ENCODE results near the gene POLR3A. TPM values are rescaled to one million over a fixed set of nuclear protein-coding genes. Genes with fewer than 3 reads are reported as not detected.
A peak's percentile ranks its signal among the peaks of the same experiment; 100 is the strongest.

POLR3A gene
- total RNA-seq, 2 experiments from 2014 or later, result 16.2 to 17.5 TPM

DNA sequence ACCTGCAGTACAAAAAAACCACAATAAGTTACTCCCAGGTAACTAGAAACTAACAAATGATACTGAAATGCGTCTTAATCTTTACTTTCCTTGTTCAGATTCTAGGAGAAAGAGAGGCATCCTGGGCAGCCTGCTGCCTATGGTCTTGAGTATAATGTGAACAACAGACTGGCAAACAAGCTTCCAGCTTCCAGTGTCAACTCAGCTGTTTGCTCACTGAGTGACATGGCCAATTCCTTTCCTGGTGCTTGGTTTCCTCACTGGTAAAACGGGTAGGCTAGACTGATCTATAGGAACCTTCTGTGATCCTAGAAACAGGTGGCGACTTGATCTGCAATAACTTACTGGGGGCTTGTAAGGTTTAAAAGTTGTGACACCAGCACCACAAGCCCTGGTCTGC is 10.1 kb downstream of the POLR3A start:
- POLR2A ChIA-PET, result no interaction called here
- Mint-ChIP-seq H3K27ac (no peak overlapping the region), H3K9me3 (no peaks in the 10 kb centered on the region), H3K36me3 (ENCODE audit: low read depth) (peaks cover 42% of the 10 kb centered on the region), H3K4me1 (ENCODE audit: low read depth) (no peaks in the 10 kb centered on the region), H3K27me3 (no peaks in the 10 kb centered on the region), H3K4me3 (no peak overlapping the region)
- CTCF ChIA-PET, result interaction anchor here (0.9 to 1.6 kb wide), 2 partner anchors 9 to 28 kb away, joined by 4 to 6 read pairs; no protein-coding TSS in a partner anchor
- intact Hi-C loops (cut with micrococcal nuclease), result no loop called here
- DNase-seq (no peak), ATAC-seq (no peak)
- TF ChIP-seq, protein P1, sequence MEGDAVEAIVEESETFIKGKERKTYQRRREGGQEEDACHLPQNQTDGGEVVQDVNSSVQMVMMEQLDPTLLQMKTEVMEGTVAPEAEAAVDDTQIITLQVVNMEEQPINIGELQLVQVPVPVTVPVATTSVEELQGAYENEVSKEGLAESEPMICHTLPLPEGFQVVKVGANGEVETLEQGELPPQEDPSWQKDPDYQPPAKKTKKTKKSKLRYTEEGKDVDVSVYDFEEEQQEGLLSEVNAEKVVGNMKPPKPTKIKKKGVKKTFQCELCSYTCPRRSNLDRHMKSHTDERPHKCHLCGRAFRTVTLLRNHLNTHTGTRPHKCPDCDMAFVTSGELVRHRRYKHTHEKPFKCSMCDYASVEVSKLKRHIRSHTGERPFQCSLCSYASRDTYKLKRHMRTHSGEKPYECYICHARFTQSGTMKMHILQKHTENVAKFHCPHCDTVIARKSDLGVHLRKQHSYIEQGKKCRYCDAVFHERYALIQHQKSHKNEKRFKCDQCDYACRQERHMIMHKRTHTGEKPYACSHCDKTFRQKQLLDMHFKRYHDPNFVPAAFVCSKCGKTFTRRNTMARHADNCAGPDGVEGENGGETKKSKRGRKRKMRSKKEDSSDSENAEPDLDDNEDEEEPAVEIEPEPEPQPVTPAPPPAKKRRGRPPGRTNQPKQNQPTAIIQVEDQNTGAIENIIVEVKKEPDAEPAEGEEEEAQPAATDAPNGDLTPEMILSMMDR (IDR thresholded peaks at IDR 0.05), result no peak

GRCh38 chr10:78017856-78018255 is 11.5 kb downstream of the POLR3A start:
- DNase-seq, result no peak
- Mint-ChIP-seq H3K9me3 (no peaks in the 10 kb centered on the region), H3K4me3 (no peak overlapping the region), H3K27me3 (no peaks in the 10 kb centered on the region), H3K4me1 (ENCODE audit: low read depth) (no peaks in the 10 kb centered on the region), H3K27ac (no peak overlapping the region), H3K36me3 (ENCODE audit: low read depth) (peaks cover 43% of the 10 kb centered on the region)
- intact Hi-C loops (cut with micrococcal nuclease), result no loop called here
- CTCF ChIA-PET, result interaction anchor here (1.4 to 1.6 kb wide), 2 partner anchors 10 to 30 kb away, joined by 3 to 6 read pairs; no protein-coding TSS in a partner anchor
- POLR2A ChIA-PET, result interaction anchor here (1.1 kb wide), 1 partner anchor 10 kb away, joined by 3 read pairs; no protein-coding TSS in a partner anchor
- TF ChIP-seq, protein P1 (IDR thresholded peaks at IDR 0.05), result no peak
- no peak for ATAC-seq

DNA sequence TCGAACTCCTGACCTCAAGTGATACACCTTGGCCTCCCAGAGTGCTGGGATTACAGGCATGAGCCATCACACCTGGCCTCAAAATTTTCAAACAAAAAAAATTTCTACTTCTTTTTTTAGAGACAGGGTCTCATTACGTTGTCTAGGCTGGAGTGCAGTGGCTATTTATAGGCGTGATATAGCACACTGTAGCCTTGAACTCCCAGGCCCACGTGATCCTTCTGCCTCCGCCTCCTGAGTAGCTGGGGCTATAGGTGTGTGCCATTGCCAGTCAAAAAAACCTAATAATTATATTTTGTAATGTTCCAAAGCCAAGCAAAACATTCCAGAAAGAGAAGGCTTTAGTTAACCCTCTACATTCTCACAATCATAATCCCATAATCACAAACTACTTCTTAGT is 13.8 kb downstream of the POLR3A start:
- CTCF ChIA-PET, result no interaction called here
- Mint-ChIP-seq H3K4me3 (no peak overlapping the region), H3K27ac (no peak overlapping the region), H3K4me1 (ENCODE audit: low read depth) (no peaks in the 10 kb centered on the region), H3K9me3 (no peaks in the 10 kb centered on the region), H3K36me3 (ENCODE audit: low read depth) (peaks cover 37% of the 10 kb centered on the region), H3K27me3 (no peaks in the 10 kb centered on the region)
- POLR2A ChIA-PET, result no interaction called here
- ATAC-seq (no peak), DNase-seq (no peak)
- TF ChIP-seq, protein P1 (IDR thresholded peaks at IDR 0.05), result no peak
- intact Hi-C loops (cut with micrococcal nuclease), result no loop called here

DNA sequence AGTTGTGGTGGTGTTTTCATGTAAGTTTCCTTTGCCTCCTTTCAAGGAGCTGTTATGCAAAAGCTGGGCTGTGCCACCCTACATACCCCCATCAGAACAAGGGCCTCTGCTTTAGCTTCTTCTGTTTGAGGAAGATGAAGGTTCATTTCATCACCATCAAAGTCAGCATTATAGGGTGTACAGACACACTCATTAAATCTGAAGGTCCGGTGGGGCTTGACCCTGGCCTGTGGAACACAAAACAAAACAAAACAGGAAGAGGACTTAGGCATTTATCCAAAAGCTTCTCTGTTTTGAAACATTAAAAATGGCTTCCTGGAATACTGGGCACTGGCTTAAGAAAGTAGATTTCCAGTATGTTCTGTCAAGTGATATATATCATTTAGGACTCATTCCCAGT is 15.8 kb downstream of the POLR3A start:
- no peak overlapping the region for H3K4me3 Mint-ChIP-seq
- H3K4me1 Mint-ChIP-seq (ENCODE audit: low read depth), result no peaks in the 10 kb centered on the region
- intact Hi-C loops (cut with micrococcal nuclease), result no loop called here
- ChIA-PET CTCF (no interaction called here), POLR2A (no interaction called here)
- DNase-seq (no peak), ATAC-seq (no peak)
- peaks cover 42% of the 10 kb centered on the region for H3K36me3 Mint-ChIP-seq (ENCODE audit: low read depth)
- TF ChIP-seq, protein P1 (IDR thresholded peaks at IDR 0.05), result no peak
- no peaks in the 10 kb centered on the region for H3K9me3 Mint-ChIP-seq
- H3K27ac Mint-ChIP-seq, result no peak overlapping the region
- H3K27me3 Mint-ChIP-seq, result no peaks in the 10 kb centered on the region

DNA sequence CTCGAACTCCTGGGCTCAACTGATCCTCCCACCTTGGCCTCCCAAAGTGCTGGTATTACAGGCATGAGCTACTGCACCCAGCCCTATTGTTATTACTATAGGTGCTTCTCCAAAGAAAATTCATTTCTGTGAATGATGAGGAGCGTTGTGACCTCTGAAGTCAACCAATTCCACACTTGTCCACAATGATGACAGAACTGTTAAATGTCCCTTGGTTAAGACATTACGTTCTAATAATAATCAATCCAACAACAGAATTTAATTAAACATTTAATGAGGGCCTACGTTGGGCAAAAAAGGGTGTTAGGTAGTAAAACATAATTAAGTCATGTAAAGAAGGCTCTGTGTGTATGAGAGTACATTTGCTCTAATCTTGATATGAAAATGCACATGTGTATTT is 18.2 kb downstream of the POLR3A start:
- H3K4me1 Mint-ChIP-seq (ENCODE audit: low read depth), result no peaks in the 10 kb centered on the region
- POLR2A ChIA-PET, result no interaction called here
- no peaks in the 10 kb centered on the region for H3K27me3 Mint-ChIP-seq
- CTCF ChIA-PET, result no interaction called here
- no peak for ATAC-seq
- intact Hi-C loops (cut with micrococcal nuclease), result no loop called here
- DNase-seq, result no peak
- H3K36me3 Mint-ChIP-seq (ENCODE audit: low read depth), result peaks cover 45% of the 10 kb centered on the region
- H3K4me3 Mint-ChIP-seq, result no peak overlapping the region
- peak overlapping the region; percentile 11 for H3K27ac Mint-ChIP-seq
- H3K9me3 Mint-ChIP-seq, result no peaks in the 10 kb centered on the region
- TF ChIP-seq, protein P1 (IDR thresholded peaks at IDR 0.05), result no peak
